Transverse colon (tissue), 4 donors: ENCODE results near the gene SOHLH1. TPM values are rescaled to one million over a fixed set of nuclear protein-coding genes. Genes with fewer than 3 reads are reported as not detected.

Source experiments
- DNase-seq: peaks from one replicate; pipeline ENCODE4 v3.0.0-alpha.2; 2019
- H3K27ac ChIP-seq, 4 donors: fragments of 200-600 bp; sonication (generic); 2 replicates each; pipeline ENCODE4 v1.5.1; 2016 to 2018; ENCODE audit warnings: inconsistent platforms in 4 of 4
- H3K27me3 ChIP-seq: fragments of 200-600 bp; sonication (generic); 2 replicates; pipeline ENCODE4 v1.5.1; 2017; ENCODE audit warnings: inconsistent platforms
- H3K36me3 ChIP-seq, 4 donors: fragments of 200-600 bp; sonication (generic); 2 replicates each; pipeline ENCODE4 v1.5.1; 2017 to 2019; ENCODE audit warnings: inconsistent platforms in 4 of 4
- H3K4me1 ChIP-seq, 4 donors: fragments of 200-600 bp; sonication (generic); 2 replicates each; pipeline ENCODE4 v1.5.1; 2017 to 2020; ENCODE audit warnings: inconsistent platforms in 4 of 4
- H3K4me3 ChIP-seq, 4 donors: fragments of 200-600 bp; sonication (generic); 1 replicate in 1 of 4; 2 replicates in 3 of 4; pipeline versions ENCODE4 v1.5.1 to v1.6.1; 2017 to 2019; ENCODE audit warnings: inconsistent platforms in 4 of 4
- H3K9me3 ChIP-seq, 2 donors: fragments of 200-600 bp; sonication (generic); 2 replicates each; pipeline ENCODE4 v1.5.1; 2017 to 2019; ENCODE audit warnings: inconsistent platforms in 2 of 2
- CTCF ChIP-seq, 5 experiments: fragments of 200-600 bp in 3 of 5; fragments of 450-650 bp in 2 of 5; sonication (generic) in 3 of 5; IDR thresholded peaks; 1 replicate in 2 of 5; 2 replicates in 3 of 5; pipeline ENCODE4 v1.5.1; 2016 to 2017; ENCODE audit warnings: antibody characterized with exemption in 5 of 5, inconsistent platforms in 3 of 5, mild to moderate bottlenecking in 2 of 5, moderate library complexity in 1 of 5
- EP300 ChIP-seq: sonication (generic); formaldehyde crosslinking; IDR thresholded peaks from one replicate; pipeline ENCODE4 v1.6.1; 2017; ENCODE audit warnings: antibody characterized with exemption, low read depth
- POLR2A ChIP-seq: fragments of 450-650 bp; IDR thresholded peaks from one replicate; pipeline ENCODE4 v1.6.1; 2016; ENCODE audit warnings: antibody characterized with exemption, mild to moderate bottlenecking, moderate library complexity
- POLR2AphosphoS5 ChIP-seq, 3 donors: sonication (generic); formaldehyde crosslinking; IDR thresholded peaks; one replicate each; pipeline ENCODE4 v1.6.1; 2016; ENCODE audit warnings: antibody characterized with exemption in 3 of 3
- WGBS, 2 donors: methylation state at CpG; one replicate each; pipeline ENCODE4 v1.1.5; 2018; ENCODE audit warnings: low coverage in 1 of 2; 5-methylcytosine and 5-hydroxymethylcytosine counted together
- in situ Hi-C, 4 donors: fragments of 200-750 bp; cut with MboI; loops; one replicate each; pipeline versions ENCODE4 v1.15.0 to v1.15.1; 2017; ENCODE audit warnings: low sequenced_read_pairs in 3 of 4, low pct_ligation_motif_present in 1 of 4, low pct_unique_long_range_greater_than_20kb in 1 of 4
- intact Hi-C: fragments of 100-400 bp; cut with DNase I; formaldehyde crosslinking; loops from one replicate; pipeline ENCODE4 v1.15.1; 2023; ENCODE audit warnings: low total_unique reads
- total RNA-seq, 4 donors: library from RNA; depleted of rRNA; stranded (reverse); fragments of >200 nt; gene quantifications; one replicate each; pipeline ENCODE4 v1.1.0, GENCODE V29; 2016

SOHLH1 gene
- total RNA-seq, 4 donors from 2014 or later, result not detected

- intact Hi-C loops (no loop called here), in situ Hi-C loops (no loop called here)
- no peak overlapping the region for H3K27ac ChIP-seq
- WGBS, 2 donors, result 34% methylated on average over 23 of the region's 23 CpGs; no CpG with 5 or more reads in 1 of the 2 donors
- H3K27me3 ChIP-seq, result peaks cover 48% of the 10 kb centered on the region
- peaks cover 0 to under 1% (median 0%) of the 10 kb centered on the region in 4 donors for H3K4me1 ChIP-seq
- no peak for DNase-seq
- H3K4me3 ChIP-seq, result no peak overlapping the region
- TF ChIP-seq EP300 (no peak), POLR2A (no peak), POLR2AphosphoS5 (IDR thresholded peaks at IDR 0.05) (no peak), CTCF (IDR thresholded peaks at IDR 0.05) (no peak)
- no peaks in the 10 kb centered on the region for H3K36me3 ChIP-seq
- H3K9me3 ChIP-seq, result no peaks in the 10 kb centered on the region
These were observed 8.2 kb upstream of the SOHLH1 start for GRCh38 chr9:135707252-135708138.

- in situ Hi-C loops, result no loop called here
These were observed 7.0 kb upstream of the SOHLH1 start for GRCh38 chr9:135706288-135706687.

DNA sequence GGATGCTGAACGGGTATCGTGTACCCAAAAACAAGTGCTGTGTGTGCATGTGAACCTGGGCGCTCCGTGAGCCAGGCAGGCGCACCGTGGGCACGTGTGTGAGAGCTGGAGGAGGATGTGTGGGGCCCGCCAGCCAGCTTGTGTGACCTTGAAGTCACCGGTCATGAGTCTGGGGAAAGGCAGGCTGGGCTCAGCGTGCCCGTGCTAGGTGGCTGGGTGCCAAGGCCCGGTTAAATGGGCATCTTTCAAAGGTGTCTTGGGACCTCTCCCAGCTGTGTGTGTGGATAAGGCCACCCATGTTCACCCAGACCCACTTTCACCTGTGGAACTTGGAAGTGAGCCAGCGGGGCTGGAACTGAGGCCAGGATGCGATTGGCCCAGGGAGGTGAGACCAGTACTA is 6.1 kb upstream of the SOHLH1 start:
- Histone ChIP-seq H3K27ac (no peak overlapping the region), H3K27me3 (peaks cover 62% of the 10 kb centered on the region), H3K36me3 (no peaks in the 10 kb centered on the region), H3K9me3 (no peaks in the 10 kb centered on the region), H3K4me1 (peaks cover 5 to 10% (median 7%) of the 10 kb centered on the region in 4 donors), H3K4me3 (no peak overlapping the region)
- no peak for DNase-seq
- intact Hi-C loops (no loop called here), in situ Hi-C loops (no loop called here)
- WGBS, 2 donors, result 52% methylated on average over 14 of the region's 14 CpGs; no CpG with 5 or more reads in 1 of the 2 donors
- no peak for TF ChIP-seq CTCF (IDR thresholded peaks at IDR 0.05)
- no peak for TF ChIP-seq EP300
- no peak for TF ChIP-seq POLR2A
- no peak for TF ChIP-seq POLR2AphosphoS5 (IDR thresholded peaks at IDR 0.05)

More at GRCh38 chr9:135706288-135706687, 7.0 kb upstream of the SOHLH1 start:
- H3K27ac ChIP-seq, result no peak overlapping the region
- DNase-seq, result no peak
- H3K4me1 ChIP-seq, result peaks cover 5 to 10% (median 7%) of the 10 kb centered on the region in 4 donors
- no peak overlapping the region for H3K4me3 ChIP-seq
- TF ChIP-seq POLR2AphosphoS5 (IDR thresholded peaks at IDR 0.05) (no peak), EP300 (no peak), CTCF (IDR thresholded peaks at IDR 0.05) (no peak), POLR2A (no peak)
- no peaks in the 10 kb centered on the region for H3K36me3 ChIP-seq
- no peaks in the 10 kb centered on the region for H3K9me3 ChIP-seq
- H3K27me3 ChIP-seq, result peaks cover 55% of the 10 kb centered on the region
- 68% methylated on average over 9 of the region's 9 CpGs; no CpG with 5 or more reads in 1 of the 2 donors for WGBS, 2 donors
- intact Hi-C loops, result no loop called here

GRCh38 chr9:135704483-135704882 is 5.2 kb upstream of the SOHLH1 start:
- Histone ChIP-seq H3K9me3 (no peaks in the 10 kb centered on the region), H3K27ac (no peak overlapping the region), H3K36me3 (no peaks in the 10 kb centered on the region), H3K4me3 (no peak overlapping the region), H3K27me3 (peaks cover 63% of the 10 kb centered on the region), H3K4me1 (peaks cover 5 to 10% (median 7%) of the 10 kb centered on the region in 4 donors)
- no peak for DNase-seq
- in situ Hi-C loops (no loop called here), intact Hi-C loops (no loop called here)
- 87% methylated on average over 5 of the region's 5 CpGs; no CpG with 5 or more reads in 1 of the 2 donors for WGBS, 2 donors
- TF ChIP-seq POLR2A (no peak), EP300 (no peak)
